Eye (tissue), 1 donor: ENCODE measurements around the gene GPAT3.

ENCODE experiments used
- DNase-seq: peaks from one replicate; pipeline ENCODE4 v3.0.0-alpha.2; 2015

The GPAT3 gene

GRCh38 chr4:83646538-83647239, 110.8 kb downstream of the GPAT3 start:
- no peak for DNase-seq

- no peak for DNase-seq
These were observed 115.9 kb downstream of the GPAT3 start for GRCh38 chr4:83651846-83652245.
